ENCODE measurements around the gene PACS2. TPM values are rescaled to one million over a fixed set of nuclear protein-coding genes. Genes with fewer than 3 reads are reported as not detected.

The PACS2 gene
- total RNA-seq, 1 donor from 2014 or later = 48.0 TPM

DNA sequence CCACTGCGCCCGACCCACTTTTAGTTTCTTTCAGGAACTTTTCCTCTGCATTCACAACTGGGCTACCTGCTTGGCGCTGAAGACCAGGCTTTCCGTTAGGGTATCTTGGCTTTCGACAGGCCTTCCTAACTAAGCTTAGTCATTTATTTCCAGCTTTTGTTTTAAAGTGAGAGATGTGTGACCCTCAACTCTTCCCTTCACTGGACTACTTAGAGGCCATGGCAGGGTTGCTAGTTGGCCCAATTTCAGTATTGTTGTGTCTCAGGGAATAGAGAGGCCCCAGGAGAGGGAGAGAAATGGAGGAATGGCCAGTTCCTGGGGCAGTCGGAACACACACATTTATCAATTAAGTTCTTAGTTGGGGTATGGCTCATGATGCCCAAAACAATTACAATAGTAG is 115.5 kb downstream of the PACS2 start:
- no peak for ATAC-seq (ENCODE audit: low read depth)
- no peak overlapping the region for H3K27ac Mint-ChIP-seq
- CTCF ChIA-PET = interaction anchor here (1.6 kb wide), 1 partner anchor 51 kb away, joined by 4 read pairs; no protein-coding TSS in a partner anchor
- intact Hi-C loops (cut with micrococcal nuclease) = no loop called here
- H3K27me3 Mint-ChIP-seq = no peaks in the 10 kb centered on the region
- H3K9me3 Mint-ChIP-seq = no peaks in the 10 kb centered on the region
- DNase-seq = no peak
- peaks cover 19% of the 10 kb centered on the region for H3K4me1 Mint-ChIP-seq
- H3K36me3 Mint-ChIP-seq (ENCODE audit: low read depth) = peaks cover 30% of the 10 kb centered on the region
- TF ChIP-seq CTCF (IDR thresholded peaks at IDR 0.05) = no peak
- H3K4me3 Mint-ChIP-seq = no peak overlapping the region
- POLR2A ChIA-PET = interaction anchor here (0.6 kb wide), 1 partner anchor 10 kb away, joined by 5 read pairs; no protein-coding TSS in a partner anchor

DNA sequence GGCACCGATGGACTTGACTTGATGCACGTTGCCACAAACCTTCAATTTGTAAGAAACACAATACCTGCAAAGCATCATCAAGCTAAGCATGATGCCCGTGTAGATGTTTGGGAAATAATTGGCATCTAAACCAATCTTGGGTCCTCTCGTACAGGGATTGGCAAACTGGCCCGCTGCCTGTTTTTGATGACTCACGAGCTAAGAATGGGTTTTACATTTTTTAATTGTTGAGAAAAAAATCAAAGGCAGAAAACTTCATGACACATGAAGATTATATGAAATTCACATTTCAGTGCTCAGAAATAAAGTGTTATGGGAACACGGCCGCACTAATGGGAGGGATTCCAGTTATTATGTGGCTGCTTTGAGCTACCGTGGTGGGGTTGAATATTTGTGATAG is 116.0 kb downstream of the PACS2 start:
- POLR2A ChIA-PET = interaction anchor here (0.7 kb wide), 1 partner anchor 19 kb away, joined by 3 read pairs; no protein-coding TSS in a partner anchor
- no peak for TF ChIP-seq CTCF (IDR thresholded peaks at IDR 0.05)
- Mint-ChIP-seq H3K4me1 (peaks cover 22% of the 10 kb centered on the region), H3K27me3 (no peaks in the 10 kb centered on the region), H3K36me3 (ENCODE audit: low read depth) (peaks cover 30% of the 10 kb centered on the region), H3K4me3 (no peak overlapping the region), H3K9me3 (no peaks in the 10 kb centered on the region), H3K27ac (no peak overlapping the region)
- CTCF ChIA-PET = interaction anchor here (1.6 kb wide), 1 partner anchor 50 kb away, joined by 4 read pairs; no protein-coding TSS in a partner anchor
- intact Hi-C loops (cut with micrococcal nuclease) = no loop called here
- ATAC-seq (ENCODE audit: low read depth) = no peak
- DNase-seq = no peak

DNA sequence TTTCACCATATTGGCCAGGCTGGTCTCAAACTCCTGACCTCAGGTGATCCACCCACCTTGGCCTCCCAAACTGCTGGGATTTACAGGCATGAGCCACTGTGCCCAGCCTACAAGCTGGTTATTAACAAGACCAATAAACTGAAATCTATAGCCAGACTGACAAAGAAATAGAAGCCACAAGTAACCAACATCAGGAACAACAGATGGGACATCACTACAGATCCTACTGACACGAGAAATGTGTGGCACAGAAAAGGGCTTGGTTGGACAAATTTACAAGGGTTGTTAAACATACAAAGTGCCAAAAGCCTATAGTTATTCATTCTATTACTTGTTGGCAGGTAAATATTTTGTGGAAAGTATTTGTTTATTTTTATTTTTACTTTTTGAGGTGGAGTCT is 116.7 kb downstream of the PACS2 start:
- ChIA-PET POLR2A (interaction anchor here (0.7 kb wide), 1 partner anchor 20 kb away, joined by 3 read pairs; no protein-coding TSS in a partner anchor), CTCF (interaction anchor here (1.6 kb wide), 1 partner anchor 50 kb away, joined by 4 read pairs; no protein-coding TSS in a partner anchor)
- no peak for ATAC-seq (ENCODE audit: low read depth)
- H3K4me1 Mint-ChIP-seq = peaks cover 27% of the 10 kb centered on the region
- no peak overlapping the region for H3K27ac Mint-ChIP-seq
- no peaks in the 10 kb centered on the region for H3K9me3 Mint-ChIP-seq
- intact Hi-C loops (cut with micrococcal nuclease) = no loop called here
- no peak for DNase-seq
- H3K27me3 Mint-ChIP-seq = no peaks in the 10 kb centered on the region
- peaks cover 28% of the 10 kb centered on the region for H3K36me3 Mint-ChIP-seq (ENCODE audit: low read depth)
- no peak for TF ChIP-seq CTCF (IDR thresholded peaks at IDR 0.05)
- H3K4me3 Mint-ChIP-seq = no peak overlapping the region

DNA sequence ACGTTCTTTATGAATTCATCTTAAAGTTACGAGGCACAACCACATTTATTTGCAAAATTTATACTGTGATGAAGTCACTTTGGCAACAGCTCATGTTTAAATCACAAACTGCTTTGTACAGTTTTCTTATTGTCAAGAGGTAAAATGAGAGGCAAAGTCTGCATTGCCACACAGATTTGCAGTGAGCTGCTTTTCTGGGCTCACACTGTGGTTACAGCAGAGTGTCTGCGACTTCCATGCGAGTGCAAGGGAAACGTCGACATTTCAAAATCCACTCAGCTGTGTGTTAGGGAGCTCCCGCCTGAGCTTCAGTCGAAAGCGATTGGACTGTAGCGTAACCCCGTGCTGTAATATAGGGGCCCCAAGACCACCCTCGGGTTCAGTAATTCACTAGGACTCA is 118.1 kb downstream of the PACS2 start:
- Mint-ChIP-seq H3K4me1 (peaks cover 27% of the 10 kb centered on the region), H3K9me3 (no peaks in the 10 kb centered on the region), H3K36me3 (ENCODE audit: low read depth) (peaks cover 19% of the 10 kb centered on the region), H3K27me3 (no peaks in the 10 kb centered on the region), H3K4me3 (no peak overlapping the region), H3K27ac (no peak overlapping the region)
- POLR2A ChIA-PET = no interaction called here
- no peak for TF ChIP-seq CTCF (IDR thresholded peaks at IDR 0.05)
- intact Hi-C loops (cut with micrococcal nuclease) = no loop called here
- ATAC-seq (ENCODE audit: low read depth) (no peak), DNase-seq (no peak)
- CTCF ChIA-PET = no interaction called here

- Mint-ChIP-seq H3K4me1 (peaks cover 24% of the 10 kb centered on the region), H3K9me3 (no peaks in the 10 kb centered on the region), H3K27ac (no peak overlapping the region), H3K36me3 (ENCODE audit: low read depth) (peaks cover 16% of the 10 kb centered on the region), H3K4me3 (no peak overlapping the region), H3K27me3 (no peaks in the 10 kb centered on the region)
- ChIA-PET POLR2A (no interaction called here), CTCF (no interaction called here)
- no peak for TF ChIP-seq CTCF (IDR thresholded peaks at IDR 0.05)
- ATAC-seq (ENCODE audit: low read depth) (no peak), DNase-seq (no peak)
- intact Hi-C loops (cut with micrococcal nuclease) = no loop called here
These were observed 118.6 kb downstream of the PACS2 start for GRCh38 chr14:105433161-105433605.

All from activated B cell treated with CpG ODN at 0.5 μM for 24 hours (primary cell).